ENCODE results near the gene PCDHA11. TPM values are rescaled to one million over a fixed set of nuclear protein-coding genes. Genes with fewer than 3 reads are reported as not detected.
"Not testable (repeated sequence)": the region's sequence is repeated elsewhere in the genome, so short reads cannot be mapped to it uniquely, and the experiment has no call there.

PCDHA11 gene
- total RNA-seq, 4 donors from 2014 or later = not detected

- Histone ChIP-seq H3K4me1 (no peaks in the 10 kb centered on the region), H3K27ac (no peak overlapping the region), H3K27me3 (peaks cover 0 to 11% (median 0%) of the 10 kb centered on the region in 3 donors), H3K9me3 (peaks cover 0 to 6% (median 0%) of the 10 kb centered on the region in 3 donors), H3K36me3 (no peaks in the 10 kb centered on the region), H3K4me3 (no peak overlapping the region)
- DNase-seq (no peak), ATAC-seq (no peak)
- in situ Hi-C loops (cut with MboI; ENCODE audit: low sequenced_read_pairs in 4 of 4) = no loop called here
- TF ChIP-seq CTCF (IDR thresholded peaks at IDR 0.05 in 4 of 5, conservative IDR thresholded peaks at IDR 0.05 in 1 of 5) (no peak), POLR2A (IDR thresholded peaks at IDR 0.05) (no peak)
- intact Hi-C loops (cut with DNase I; ENCODE audit: low total_unique reads) = no loop called here
Observed at GRCh38 chr5:140869555-140869886, 764 bp downstream of the PCDHA11 start.

GRCh38 chr5:140870221-140871201 lies 1.8 kb downstream of the PCDHA11 start:
- Histone ChIP-seq H3K4me1 (no peaks in the 10 kb centered on the region), H3K36me3 (no peaks in the 10 kb centered on the region), H3K9me3 (peaks cover 0 to 6% (median 0%) of the 10 kb centered on the region in 3 donors), H3K27me3 (peaks cover 0 to 15% (median 9%) of the 10 kb centered on the region in 3 donors), H3K27ac (no peak overlapping the region), H3K4me3 (no peak overlapping the region)
- TF ChIP-seq POLR2A (IDR thresholded peaks at IDR 0.05) (no peak), CTCF (IDR thresholded peaks at IDR 0.05 in 4 of 5, conservative IDR thresholded peaks at IDR 0.05 in 1 of 5) (no peak)
- DNase-seq (no peak), ATAC-seq (no peak)
- in situ Hi-C loops (cut with MboI; ENCODE audit: low sequenced_read_pairs in 4 of 4) = no loop called here
- intact Hi-C loops (cut with DNase I; ENCODE audit: low total_unique reads) = no loop called here

- DNase-seq (no peak), ATAC-seq (no peak)
- Histone ChIP-seq H3K4me3 (no peak within 1 kb of the TSS), H3K27ac (no peak within 1 kb of the TSS), H3K9me3 (peaks cover 0 to 6% (median 0%) of the 10 kb centered on the region in 3 donors), H3K27me3 (peaks cover 0 to 23% (median 11%) of the 10 kb centered on the region in 3 donors), H3K36me3 (no peaks in the 10 kb centered on the region), H3K4me1 (no peaks in the 10 kb centered on the region)
- TF ChIP-seq CTCF (IDR thresholded peaks at IDR 0.05 in 4 of 5, conservative IDR thresholded peaks at IDR 0.05 in 1 of 5) = no peak
- no peak for TF ChIP-seq POLR2A (IDR thresholded peaks at IDR 0.05)
- in situ Hi-C loops (cut with MboI; ENCODE audit: low sequenced_read_pairs in 4 of 4) (no loop called here), intact Hi-C loops (cut with DNase I; ENCODE audit: low total_unique reads) (no loop called here)
Observed at GRCh38 chr5:140875085-140876065, 6.6 kb downstream of the PCDHA11 start, which contains the start of gene PCDHA12. PCDHA12 (plus strand) TSS chr5:140875308; CDS start chr5:140875473, 165 bp downstream.

- H3K4me1 ChIP-seq; ATAC-seq; H3K9me3 ChIP-seq; in situ Hi-C loops (cut with MboI; ENCODE audit: low sequenced_read_pairs in 4 of 4); H3K36me3 ChIP-seq; H3K27ac ChIP-seq; intact Hi-C loops (cut with DNase I; ENCODE audit: low total_unique reads); DNase-seq; H3K4me3 ChIP-seq: not testable (repeated sequence)
- peaks cover 1 to 23% (median 17%) of the 10 kb centered on the region in 3 donors for H3K27me3 ChIP-seq
Observed at GRCh38 chr5:140876541-140877261, 7.9 kb downstream of the PCDHA11 start.
